Transverse colon (tissue), 4 donors: ENCODE results near the gene SSBP2.

Experiments used
- CTCF ChIP-seq, 5 experiments: fragments of 200-600 bp in 3 of 5; fragments of 450-650 bp in 2 of 5; sonication (generic) in 3 of 5; IDR thresholded peaks; 1 replicate in 2 of 5; 2 replicates in 3 of 5; pipeline ENCODE4 v1.5.1; 2016 to 2017; ENCODE audit warnings: antibody characterized with exemption in 5 of 5, inconsistent platforms in 3 of 5, mild to moderate bottlenecking in 2 of 5, moderate library complexity in 1 of 5
- POLR2A ChIP-seq: fragments of 450-650 bp; IDR thresholded peaks from one replicate; pipeline ENCODE4 v1.6.1; 2016; ENCODE audit warnings: antibody characterized with exemption, mild to moderate bottlenecking, moderate library complexity
- POLR2AphosphoS5 ChIP-seq, 3 donors: sonication (generic); formaldehyde crosslinking; IDR thresholded peaks; one replicate each; pipeline ENCODE4 v1.6.1; 2016; ENCODE audit warnings: antibody characterized with exemption in 3 of 3

- TF ChIP-seq CTCF (IDR thresholded peaks at IDR 0.05): no peak
- TF ChIP-seq POLR2AphosphoS5 (IDR thresholded peaks at IDR 0.05): no peak
- TF ChIP-seq POLR2A: no peak
These were observed 16.2 kb upstream of the SSBP2 start for GRCh38 chr5:81767097-81767496.
